OCI-LY7 (cell line): ENCODE measurements around the gene PIP4K2A.

Experiments used
- CTCF ChIP-seq: fragments of 200-600 bp; sonication (generic); conservative IDR thresholded peaks from 2 replicates; pipeline ENCODE4 v1.5.1; 2014; ENCODE audit warnings: mild to moderate bottlenecking, antibody characterized with exemption, low read length, moderate library complexity, mixed read lengths
- EZH2phosphoT487 ChIP-seq: fragments of 200-600 bp; sonication (generic); IDR thresholded peaks from 2 replicates; pipeline ENCODE4 v1.6.1; 2018; ENCODE audit warnings: low read depth, borderline replicate concordance, mild to moderate bottlenecking, mixed run types, antibody characterized with exemption, low read length, moderate library complexity, mixed read lengths

- no peak for TF ChIP-seq CTCF
- TF ChIP-seq EZH2phosphoT487, result no peak
These were observed 92.7 kb downstream of the PIP4K2A start for GRCh38 chr10:22621726-22622125.
